HL-60 (cell line): ENCODE data around the gene CFAP61.
A peak's percentile ranks its signal among the peaks of the same experiment; 100 is the strongest.

Experiments used
- DNase-seq, 2 experiments: peaks; one replicate each; pipeline ENCODE4 v3.0.0-alpha.2; 2010 to 2020; ENCODE audit warnings: low read depth in 1 of 2, low spot score in 1 of 2
- H3K27ac ChIP-seq: fragments of 250-450 bp; sonication (Bioruptor Pico); replicated peaks from 2 replicates; pipeline ENCODE4 v1.5.1; 2020; ENCODE audit warnings: mild to moderate bottlenecking, moderate library complexity
- H3K27me3 ChIP-seq: fragments of 250-450 bp; sonication (Bioruptor Pico); 2 replicates; pipeline ENCODE4 v1.5.1; 2021; ENCODE audit warnings: mild to moderate bottlenecking, moderate library complexity; ENCODE audit not compliant: insufficient read depth, poor library complexity, severe bottlenecking
- H3K4me3 ChIP-seq: replicated peaks from 2 replicates; pipeline ENCODE4 v1.5.1; 2011; ENCODE audit warnings: mild to moderate bottlenecking, control low read depth, low read length; ENCODE audit not compliant: insufficient read depth
- GABPA ChIP-seq: IDR thresholded peaks from 2 replicates; pipeline ENCODE4 v1.6.1; 2012; ENCODE audit warnings: low read depth
- POLR2AphosphoS5 ChIP-seq: IDR thresholded peaks from 2 replicates; pipeline ENCODE4 v1.6.1; 2012; ENCODE audit warnings: low read depth
- SPI1 ChIP-seq: IDR thresholded peaks from 2 replicates; pipeline ENCODE4 v1.6.1; 2012; ENCODE audit warnings: low read depth, mild to moderate bottlenecking, borderline replicate concordance
- TF ChIP-seq, protein P1 (sequence below): IDR thresholded peaks from one replicate; pipeline ENCODE4 v1.5.1; 2011; ENCODE audit warnings: low read length, control low read depth, inconsistent platforms; ENCODE audit not compliant: insufficient read depth
- TF ChIP-seq, protein P2 (sequence below): IDR thresholded peaks from 2 replicates; pipeline ENCODE4 v1.6.1; 2012; ENCODE audit warnings: low read depth; ENCODE audit not compliant: insufficient replicate concordance

Gene CFAP61

DNA sequence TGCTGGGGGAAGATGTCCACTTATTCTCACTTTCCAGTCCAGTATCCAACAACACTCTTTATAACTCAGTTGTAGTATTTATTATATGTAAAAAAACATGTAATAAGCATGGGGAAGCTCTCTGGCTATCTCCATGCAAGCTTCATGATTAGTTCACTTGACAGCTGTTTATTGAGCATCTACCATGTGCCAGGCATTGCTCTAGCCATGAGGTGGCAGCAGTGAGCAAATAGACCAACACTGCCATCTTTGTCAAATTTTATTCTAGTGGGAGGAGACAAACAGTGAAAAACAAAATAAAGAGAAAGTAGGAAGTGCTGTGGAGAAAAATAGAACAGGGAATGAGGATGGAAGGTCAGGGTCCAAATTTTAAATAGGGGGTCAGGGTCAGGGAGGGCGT lies 131.8 kb downstream of the CFAP61 start:
- TF ChIP-seq GABPA (no peak), SPI1 (no peak), POLR2AphosphoS5 (no peak)
- TF ChIP-seq, protein P1, sequence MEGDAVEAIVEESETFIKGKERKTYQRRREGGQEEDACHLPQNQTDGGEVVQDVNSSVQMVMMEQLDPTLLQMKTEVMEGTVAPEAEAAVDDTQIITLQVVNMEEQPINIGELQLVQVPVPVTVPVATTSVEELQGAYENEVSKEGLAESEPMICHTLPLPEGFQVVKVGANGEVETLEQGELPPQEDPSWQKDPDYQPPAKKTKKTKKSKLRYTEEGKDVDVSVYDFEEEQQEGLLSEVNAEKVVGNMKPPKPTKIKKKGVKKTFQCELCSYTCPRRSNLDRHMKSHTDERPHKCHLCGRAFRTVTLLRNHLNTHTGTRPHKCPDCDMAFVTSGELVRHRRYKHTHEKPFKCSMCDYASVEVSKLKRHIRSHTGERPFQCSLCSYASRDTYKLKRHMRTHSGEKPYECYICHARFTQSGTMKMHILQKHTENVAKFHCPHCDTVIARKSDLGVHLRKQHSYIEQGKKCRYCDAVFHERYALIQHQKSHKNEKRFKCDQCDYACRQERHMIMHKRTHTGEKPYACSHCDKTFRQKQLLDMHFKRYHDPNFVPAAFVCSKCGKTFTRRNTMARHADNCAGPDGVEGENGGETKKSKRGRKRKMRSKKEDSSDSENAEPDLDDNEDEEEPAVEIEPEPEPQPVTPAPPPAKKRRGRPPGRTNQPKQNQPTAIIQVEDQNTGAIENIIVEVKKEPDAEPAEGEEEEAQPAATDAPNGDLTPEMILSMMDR: peak; percentile 24
- TF ChIP-seq, protein P2, sequence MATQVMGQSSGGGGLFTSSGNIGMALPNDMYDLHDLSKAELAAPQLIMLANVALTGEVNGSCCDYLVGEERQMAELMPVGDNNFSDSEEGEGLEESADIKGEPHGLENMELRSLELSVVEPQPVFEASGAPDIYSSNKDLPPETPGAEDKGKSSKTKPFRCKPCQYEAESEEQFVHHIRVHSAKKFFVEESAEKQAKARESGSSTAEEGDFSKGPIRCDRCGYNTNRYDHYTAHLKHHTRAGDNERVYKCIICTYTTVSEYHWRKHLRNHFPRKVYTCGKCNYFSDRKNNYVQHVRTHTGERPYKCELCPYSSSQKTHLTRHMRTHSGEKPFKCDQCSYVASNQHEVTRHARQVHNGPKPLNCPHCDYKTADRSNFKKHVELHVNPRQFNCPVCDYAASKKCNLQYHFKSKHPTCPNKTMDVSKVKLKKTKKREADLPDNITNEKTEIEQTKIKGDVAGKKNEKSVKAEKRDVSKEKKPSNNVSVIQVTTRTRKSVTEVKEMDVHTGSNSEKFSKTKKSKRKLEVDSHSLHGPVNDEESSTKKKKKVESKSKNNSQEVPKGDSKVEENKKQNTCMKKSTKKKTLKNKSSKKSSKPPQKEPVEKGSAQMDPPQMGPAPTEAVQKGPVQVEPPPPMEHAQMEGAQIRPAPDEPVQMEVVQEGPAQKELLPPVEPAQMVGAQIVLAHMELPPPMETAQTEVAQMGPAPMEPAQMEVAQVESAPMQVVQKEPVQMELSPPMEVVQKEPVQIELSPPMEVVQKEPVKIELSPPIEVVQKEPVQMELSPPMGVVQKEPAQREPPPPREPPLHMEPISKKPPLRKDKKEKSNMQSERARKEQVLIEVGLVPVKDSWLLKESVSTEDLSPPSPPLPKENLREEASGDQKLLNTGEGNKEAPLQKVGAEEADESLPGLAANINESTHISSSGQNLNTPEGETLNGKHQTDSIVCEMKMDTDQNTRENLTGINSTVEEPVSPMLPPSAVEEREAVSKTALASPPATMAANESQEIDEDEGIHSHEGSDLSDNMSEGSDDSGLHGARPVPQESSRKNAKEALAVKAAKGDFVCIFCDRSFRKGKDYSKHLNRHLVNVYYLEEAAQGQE: no peak
- peak; percentile 12 to 21 for DNase-seq
- H3K4me3 ChIP-seq: no peak overlapping the region
- no peaks in the 10 kb centered on the region for H3K27me3 ChIP-seq
- H3K27ac ChIP-seq: no peak overlapping the region

DNA sequence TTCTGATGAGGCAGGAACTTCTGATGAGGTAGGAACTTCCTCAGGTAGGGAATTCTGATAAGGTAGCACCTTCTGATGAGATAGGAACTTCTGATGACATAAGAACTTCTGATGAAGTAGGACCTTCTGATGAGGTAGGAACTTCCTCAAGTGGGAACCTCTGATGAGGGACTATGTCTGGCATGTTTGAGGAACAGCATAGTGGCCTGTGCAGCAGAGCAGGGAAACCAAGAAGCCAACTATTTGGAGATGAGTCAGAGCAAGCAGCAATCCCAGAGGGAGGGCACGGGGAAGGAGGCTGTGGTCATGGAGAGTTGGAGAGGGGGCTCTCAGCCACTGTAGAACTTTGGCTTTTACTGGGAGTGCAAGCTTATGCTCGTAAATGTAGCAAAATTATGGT lies 132.4 kb downstream of the CFAP61 start:
- no peak for DNase-seq
- TF ChIP-seq GABPA: no peak
- TF ChIP-seq, protein P2: no peak
- no peak for TF ChIP-seq SPI1
- no peak for TF ChIP-seq POLR2AphosphoS5
- TF ChIP-seq, protein P1: no peak
- no peaks in the 10 kb centered on the region for H3K27me3 ChIP-seq
- no peak overlapping the region for H3K27ac ChIP-seq
- no peak overlapping the region for H3K4me3 ChIP-seq

GRCh38 chr20:20188647-20189046 lies 136.3 kb downstream of the CFAP61 start:
- no peak for DNase-seq
- Histone ChIP-seq H3K4me3 (no peak overlapping the region), H3K27ac (no peak overlapping the region), H3K27me3 (peaks cover 3% of the 10 kb centered on the region)
- TF ChIP-seq SPI1 (no peak), POLR2AphosphoS5 (no peak), GABPA (no peak)
- TF ChIP-seq, protein P2: no peak
- TF ChIP-seq, protein P1: no peak
